CD14-positive monocyte (primary cell): ENCODE data around the gene TPCN1. TPM values are rescaled to one million over a fixed set of nuclear protein-coding genes. Genes with fewer than 3 reads are reported as not detected.
A peak's percentile ranks its signal among the peaks of the same experiment; 100 is the strongest.

Experiments
- DNase-seq, 3 donors: peaks; one replicate each; pipeline ENCODE4 v3.0.0-alpha.2; 2011 to 2022
- H2AFZ ChIP-seq: 2 replicates; pipeline ENCODE4 v1.6.0; 2012; ENCODE audit warnings: mild to moderate bottlenecking, low read depth, low read length, inconsistent platforms; ENCODE audit not compliant: insufficient read depth, poor library complexity, severe bottlenecking
- H3K27ac ChIP-seq, 2 donors: 1 replicate in 1 of 2; 2 replicates in 1 of 2; pipeline ENCODE4 v1.5.1; 2012 to 2013; ENCODE audit warnings: low read length in 2 of 2, control low read depth in 1 of 2, inconsistent platforms in 1 of 2, low read depth in 1 of 2, mild to moderate bottlenecking in 1 of 2
- H3K27me3 ChIP-seq, 2 donors: one replicate each; pipeline versions ENCODE4 v1.6.0 to v1.6.1; 2011 to 2013; ENCODE audit warnings: low read length in 2 of 2; ENCODE audit not compliant: control insufficient read depth in 2 of 2, insufficient read depth in 2 of 2
- H3K36me3 ChIP-seq, 2 donors: replicated peaks in 1 of 2; 1 replicate in 1 of 2; 2 replicates in 1 of 2; pipeline versions ENCODE4 v1.5.1 to v1.6.1; 2012 to 2013; ENCODE audit warnings: low read length in 2 of 2, control low read depth in 1 of 2, inconsistent platforms in 1 of 2, mild to moderate bottlenecking in 1 of 2; ENCODE audit not compliant: insufficient read depth in 2 of 2, control insufficient read depth in 1 of 2
- H3K4me1 ChIP-seq, 2 donors: 1 replicate in 1 of 2; 2 replicates in 1 of 2; pipeline versions ENCODE4 v1.5.1 to v1.6.1; 2012 to 2013; ENCODE audit warnings: low read length in 2 of 2, control low read depth in 1 of 2, inconsistent platforms in 1 of 2, mild to moderate bottlenecking in 1 of 2, moderate library complexity in 1 of 2; ENCODE audit not compliant: insufficient read depth in 2 of 2, control insufficient read depth in 1 of 2
- H3K4me2 ChIP-seq: replicated peaks from 2 replicates; pipeline ENCODE3; 2012; ENCODE audit warnings: low read length, moderate library complexity, mild to moderate bottlenecking; ENCODE audit not compliant: poor library complexity, severe bottlenecking; ENCODE audit errors: extremely low read depth
- H3K4me3 ChIP-seq, 3 experiments: fragments of 200-600 bp in 1 of 3; sonication (generic) in 1 of 3; replicated peaks in 1 of 3; 1 replicate in 2 of 3; 2 replicates in 1 of 3; pipeline ENCODE4 v1.5.1; 2011 to 2013; ENCODE audit warnings: low read length in 3 of 3, mild to moderate bottlenecking in 3 of 3, control low read depth in 2 of 3, low read depth in 2 of 3, inconsistent platforms in 1 of 3, moderate library complexity in 1 of 3
- H3K79me2 ChIP-seq: 2 replicates; pipeline ENCODE4 v1.6.0; 2012; ENCODE audit warnings: mild to moderate bottlenecking, control low read depth, inconsistent platforms, low read length, moderate library complexity; ENCODE audit not compliant: insufficient read depth
- H3K9ac ChIP-seq: 2 replicates; pipeline ENCODE4 v1.6.0; 2017; ENCODE audit warnings: low read length, mild to moderate bottlenecking; ENCODE audit not compliant: insufficient read depth, poor library complexity, severe bottlenecking
- H3K9me3 ChIP-seq, 2 donors: replicated peaks in 1 of 2; 1 replicate in 1 of 2; 2 replicates in 1 of 2; pipeline versions ENCODE4 v1.5.1 to v1.6.1; 2012 to 2013; ENCODE audit warnings: low read length in 2 of 2, control low read depth in 1 of 2; ENCODE audit not compliant: control insufficient read depth in 1 of 2, insufficient read depth in 1 of 2
- H4K20me1 ChIP-seq: 2 replicates; pipeline ENCODE4 v1.6.0; 2012; ENCODE audit warnings: mild to moderate bottlenecking, low read length, control low read depth, moderate library complexity; ENCODE audit not compliant: insufficient read depth
- H3K27ac Mint-ChIP-seq, 7 donors: one replicate each; pipeline ENCODE4 v1.8.0; 2020; ENCODE audit warnings: mild to moderate bottlenecking in 7 of 7, mixed read lengths in 7 of 7, moderate library complexity in 6 of 7, inconsistent platforms in 2 of 7
- H3K27me3 Mint-ChIP-seq, 3 donors: one replicate each; pipeline ENCODE4 v1.8.0; 2021 to 2022; ENCODE audit warnings: low read depth in 3 of 3, mild to moderate bottlenecking in 3 of 3, mixed read lengths in 3 of 3, moderate library complexity in 3 of 3, inconsistent platforms in 1 of 3
- H3K36me3 Mint-ChIP-seq, 2 donors: one replicate each; pipeline ENCODE4 v1.8.0; 2020; ENCODE audit warnings: mixed read lengths in 2 of 2, inconsistent platforms in 1 of 2, mild to moderate bottlenecking in 1 of 2
- H3K4me1 Mint-ChIP-seq: one replicate; pipeline ENCODE4 v1.8.0; 2020; ENCODE audit warnings: mild to moderate bottlenecking, mixed read lengths
- H3K4me3 Mint-ChIP-seq, 2 donors: one replicate each; pipeline ENCODE4 v1.8.0; 2020; ENCODE audit warnings: mild to moderate bottlenecking in 2 of 2, mixed read lengths in 2 of 2, moderate library complexity in 1 of 2
- H3K9me3 Mint-ChIP-seq, 7 donors: one replicate each; pipeline ENCODE4 v1.8.0; 2020 to 2022; ENCODE audit warnings: mixed read lengths in 7 of 7, mild to moderate bottlenecking in 6 of 7, moderate library complexity in 6 of 7, inconsistent platforms in 2 of 7
- WGBS: methylation state at CpG from one replicate; pipeline ENCODE4 v1.1.5; 2013; ENCODE audit warnings: missing lambda C conversion rate; ENCODE audit not compliant: insufficient coverage; 5-methylcytosine and 5-hydroxymethylcytosine counted together
- intact Hi-C, 2 donors: fragments of 100-400 bp; cut with micrococcal nuclease; formaldehyde crosslinking; loops; one replicate each; pipeline versions ENCODE4 v1.15.0 to v1.15.1; 2023
- polyA plus RNA-seq, 3 donors: library from polyadenylated mRNA; depleted of rRNA in 1 of 3; unstranded in 2 of 3; stranded (reverse) in 1 of 3; fragments of 300-500 nt in 2 of 3; fragments of >200 nt in 1 of 3; fragmentation: Illumina TruSeq in 2 of 3; gene quantifications; 1 replicate in 2 of 3; 2 replicates in 1 of 3; pipeline ENCODE4 v1.2.3, GENCODE V29; 2012 to 2021
- TF ChIP-seq, protein P1 (sequence below): fragments of 200-600 bp; IDR thresholded peaks from one replicate; pipeline ENCODE4 v1.8.0; 2022; ENCODE audit warnings: antibody characterized with exemption, mild to moderate bottlenecking

The TPCN1 gene
- polyA plus RNA-seq, 3 donors: 20.4 to 110 (median 34.9) TPM

GRCh38 chr12:113332688-113333417 lies 111.6 kb downstream of the TPCN1 start:
- peaks cover 56% of the 10 kb centered on the region for H4K20me1 ChIP-seq
- Mint-ChIP-seq H3K27me3 (no peaks in the 10 kb centered on the region), H3K4me1 (peaks cover 53% of the 10 kb centered on the region), H3K4me3 (peak overlapping the region; percentile 96 to 98), H3K27ac (peak overlapping the region in 4 of 7 donors; percentile 56 to 91 (median 66)), H3K36me3 (peaks cover 45 to 48% of the 10 kb centered on the region in 2 donors), H3K9me3 (peaks cover 0 to 2% (median 0%) of the 10 kb centered on the region in 7 donors)
- H3K4me1 ChIP-seq: peaks cover 28 to 54% of the 10 kb centered on the region in 2 donors
- TF ChIP-seq, protein P1, sequence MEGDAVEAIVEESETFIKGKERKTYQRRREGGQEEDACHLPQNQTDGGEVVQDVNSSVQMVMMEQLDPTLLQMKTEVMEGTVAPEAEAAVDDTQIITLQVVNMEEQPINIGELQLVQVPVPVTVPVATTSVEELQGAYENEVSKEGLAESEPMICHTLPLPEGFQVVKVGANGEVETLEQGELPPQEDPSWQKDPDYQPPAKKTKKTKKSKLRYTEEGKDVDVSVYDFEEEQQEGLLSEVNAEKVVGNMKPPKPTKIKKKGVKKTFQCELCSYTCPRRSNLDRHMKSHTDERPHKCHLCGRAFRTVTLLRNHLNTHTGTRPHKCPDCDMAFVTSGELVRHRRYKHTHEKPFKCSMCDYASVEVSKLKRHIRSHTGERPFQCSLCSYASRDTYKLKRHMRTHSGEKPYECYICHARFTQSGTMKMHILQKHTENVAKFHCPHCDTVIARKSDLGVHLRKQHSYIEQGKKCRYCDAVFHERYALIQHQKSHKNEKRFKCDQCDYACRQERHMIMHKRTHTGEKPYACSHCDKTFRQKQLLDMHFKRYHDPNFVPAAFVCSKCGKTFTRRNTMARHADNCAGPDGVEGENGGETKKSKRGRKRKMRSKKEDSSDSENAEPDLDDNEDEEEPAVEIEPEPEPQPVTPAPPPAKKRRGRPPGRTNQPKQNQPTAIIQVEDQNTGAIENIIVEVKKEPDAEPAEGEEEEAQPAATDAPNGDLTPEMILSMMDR: no peak
- no peak for DNase-seq
- H3K4me3 ChIP-seq: peak overlapping the region in 2 of 3 experiments; percentile 74 to 93
- H3K9ac ChIP-seq: peak overlapping the region; percentile 78
- H3K4me2 ChIP-seq: peak overlapping the region; percentile 87
- H3K27me3 ChIP-seq: no peaks in the 10 kb centered on the region
- no peak overlapping the region for H2AFZ ChIP-seq
- H3K9me3 ChIP-seq: no peaks in the 10 kb centered on the region
- H3K27ac ChIP-seq: peak overlapping the region in 1 of 2 donors; percentile 18
- WGBS: 89% methylated on average over 7 of the region's 17 CpGs
- peaks cover 31 to 50% of the 10 kb centered on the region in 2 donors for H3K36me3 ChIP-seq
- intact Hi-C loops: loop anchor here in 1 of 2 donors (10.0 kb wide), 1 partner anchor 118 kb away; no protein-coding TSS in a partner anchor
- peaks cover 57% of the 10 kb centered on the region for H3K79me2 ChIP-seq

- peak overlapping the region; percentile 78 for H3K9ac ChIP-seq
- no peaks in the 10 kb centered on the region for H3K27me3 ChIP-seq
- TF ChIP-seq, protein P1: no peak
- peaks cover 26 to 45% of the 10 kb centered on the region in 2 donors for H3K36me3 ChIP-seq
- DNase-seq: no peak
- no peak overlapping the region for H2AFZ ChIP-seq
- H3K9me3 ChIP-seq: no peaks in the 10 kb centered on the region
- peaks cover 0 to 2% (median 0%) of the 10 kb centered on the region in 7 donors for H3K9me3 Mint-ChIP-seq
- H3K4me3 Mint-ChIP-seq: peak overlapping the region; percentile 96 to 98
- peaks cover 51% of the 10 kb centered on the region for H4K20me1 ChIP-seq
- H3K4me3 ChIP-seq: peak overlapping the region; percentile 74 to 93 (median 75)
- peaks cover 52% of the 10 kb centered on the region for H3K79me2 ChIP-seq
- H3K27ac Mint-ChIP-seq: peak overlapping the region in 6 of 7 donors; percentile 60 to 98 (median 95)
- H3K27me3 Mint-ChIP-seq: peaks cover 0 to 2% (median 0%) of the 10 kb centered on the region in 3 donors
- peaks cover 53% of the 10 kb centered on the region for H3K4me1 Mint-ChIP-seq
- peaks cover 42 to 44% of the 10 kb centered on the region in 2 donors for H3K36me3 Mint-ChIP-seq
- 40% methylated on average over 1 of the region's 5 CpGs for WGBS
- H3K27ac ChIP-seq: peak overlapping the region in 1 of 2 donors; percentile 88
- peak overlapping the region; percentile 87 for H3K4me2 ChIP-seq
- intact Hi-C loops: loop anchor here in 1 of 2 donors (10.0 kb wide), 1 partner anchor 119 kb away; no protein-coding TSS in a partner anchor
- H3K4me1 ChIP-seq: peaks cover 28 to 54% of the 10 kb centered on the region in 2 donors
Observed at GRCh38 chr12:113333418-113333750, 112.1 kb downstream of the TPCN1 start.
